ENCODE results near the gene B3GNT2.

B3GNT2 gene

GRCh38 chr2:62202019-62202722 lies 6.3 kb downstream of the B3GNT2 start:
- no peak overlapping the region for H3K4me3 ChIP-seq (ENCODE audit: low read depth, low read length)
- no peaks in the 10 kb centered on the region for H3K27me3 ChIP-seq
- no peak for TF ChIP-seq CTCF (IDR thresholded peaks at IDR 0.05; ENCODE audit: low read depth, low read length)
- no peaks in the 10 kb centered on the region for H3K4me1 ChIP-seq
- no peaks in the 10 kb centered on the region for H3K36me3 ChIP-seq
- no peaks in the 10 kb centered on the region for H3K9me3 ChIP-seq
- DNase-seq = no peak

- no peaks in the 10 kb centered on the region for H3K4me1 ChIP-seq
- no peaks in the 10 kb centered on the region for H3K36me3 ChIP-seq
- no peaks in the 10 kb centered on the region for H3K27me3 ChIP-seq
- no peaks in the 10 kb centered on the region for H3K9me3 ChIP-seq
- no peak for TF ChIP-seq CTCF (IDR thresholded peaks at IDR 0.05; ENCODE audit: low read depth, low read length)
- no peak overlapping the region for H3K4me3 ChIP-seq (ENCODE audit: low read depth, low read length)
- DNase-seq = no peak
These were observed 6.8 kb downstream of the B3GNT2 start for GRCh38 chr2:62202729-62203128.

GRCh38 chr2:62203459-62203858 lies 7.5 kb downstream of the B3GNT2 start:
- H3K4me3 ChIP-seq (ENCODE audit: low read depth, low read length) = no peak overlapping the region
- H3K4me1 ChIP-seq = no peaks in the 10 kb centered on the region
- no peaks in the 10 kb centered on the region for H3K27me3 ChIP-seq
- no peaks in the 10 kb centered on the region for H3K36me3 ChIP-seq
- H3K9me3 ChIP-seq = no peaks in the 10 kb centered on the region
- DNase-seq = no peak
- no peak for TF ChIP-seq CTCF (IDR thresholded peaks at IDR 0.05; ENCODE audit: low read depth, low read length)

- Histone ChIP-seq H3K9me3 (no peaks in the 10 kb centered on the region), H3K27me3 (no peaks in the 10 kb centered on the region), H3K4me3 (ENCODE audit: low read depth, low read length) (no peak overlapping the region), H3K36me3 (no peaks in the 10 kb centered on the region), H3K4me1 (no peaks in the 10 kb centered on the region)
- no peak for TF ChIP-seq CTCF (IDR thresholded peaks at IDR 0.05; ENCODE audit: low read depth, low read length)
- DNase-seq = no peak
These were observed 9.1 kb downstream of the B3GNT2 start for GRCh38 chr2:62204998-62205496.

GRCh38 chr2:62205554-62205953 lies 9.6 kb downstream of the B3GNT2 start:
- H3K4me3 ChIP-seq (ENCODE audit: low read depth, low read length) = no peak overlapping the region
- no peaks in the 10 kb centered on the region for H3K4me1 ChIP-seq
- H3K9me3 ChIP-seq = no peaks in the 10 kb centered on the region
- no peaks in the 10 kb centered on the region for H3K36me3 ChIP-seq
- no peak for TF ChIP-seq CTCF (IDR thresholded peaks at IDR 0.05; ENCODE audit: low read depth, low read length)
- DNase-seq = no peak
- no peaks in the 10 kb centered on the region for H3K27me3 ChIP-seq

GRCh38 chr2:62206024-62206423 lies 10.1 kb downstream of the B3GNT2 start:
- no peaks in the 10 kb centered on the region for H3K36me3 ChIP-seq
- DNase-seq = no peak
- H3K4me1 ChIP-seq = no peaks in the 10 kb centered on the region
- no peak overlapping the region for H3K4me3 ChIP-seq (ENCODE audit: low read depth, low read length)
- H3K9me3 ChIP-seq = no peaks in the 10 kb centered on the region
- TF ChIP-seq CTCF (IDR thresholded peaks at IDR 0.05; ENCODE audit: low read depth, low read length) = no peak
- H3K27me3 ChIP-seq = no peaks in the 10 kb centered on the region
